Lung (tissue), 12 donors: ENCODE measurements around the gene MRGPRD. TPM values are rescaled to one million over a fixed set of nuclear protein-coding genes. Genes with fewer than 3 reads are reported as not detected.

ENCODE experiments used
- ATAC-seq: fragments of 200-7000 bp; cut with Tn5 transposase; one replicate; pipeline ENCODE4 v1.9.1; 2020; ENCODE audit warnings: moderate number of reproducible peaks; ENCODE audit not compliant: insufficient read depth, low FRiP score
- DNase-seq, 3 donors: peaks; one replicate each; pipeline ENCODE4 v3.0.0-alpha.2; 2013 to 2017
- H3K27ac ChIP-seq, 2 donors: one replicate each; pipeline ENCODE4 v1.5.1; 2013; ENCODE audit warnings: mild to moderate bottlenecking in 2 of 2, moderate library complexity in 2 of 2, control low read depth in 1 of 2, inconsistent platforms in 1 of 2, low read depth in 1 of 2, low read length in 1 of 2
- H3K27me3 ChIP-seq, 3 donors: one replicate each; pipeline ENCODE4 v1.5.1; 2013; ENCODE audit warnings: low read length in 2 of 3; ENCODE audit not compliant: control insufficient read depth in 3 of 3, insufficient read depth in 3 of 3
- H3K36me3 ChIP-seq, 4 donors: one replicate each; pipeline ENCODE4 v1.5.1; 2013; ENCODE audit warnings: low read length in 4 of 4, mild to moderate bottlenecking in 1 of 4, moderate library complexity in 1 of 4; ENCODE audit not compliant: control insufficient read depth in 4 of 4, insufficient read depth in 4 of 4
- H3K4me1 ChIP-seq, 5 donors: one replicate each; pipeline ENCODE4 v1.5.1; 2013; ENCODE audit warnings: low read length in 5 of 5, mild to moderate bottlenecking in 2 of 5, moderate library complexity in 1 of 5; ENCODE audit not compliant: control insufficient read depth in 5 of 5, insufficient read depth in 5 of 5
- H3K4me3 ChIP-seq: one replicate; pipeline ENCODE4 v1.5.1; 2013; ENCODE audit warnings: mild to moderate bottlenecking, control low read depth, moderate library complexity
- H3K9ac ChIP-seq, 2 donors: one replicate each; pipeline ENCODE4 v1.5.1; 2013; ENCODE audit warnings: low read length in 2 of 2, control low read depth in 1 of 2; ENCODE audit not compliant: insufficient read depth in 1 of 2
- H3K9me3 ChIP-seq, 4 donors: one replicate each; pipeline ENCODE4 v1.5.1; 2013; ENCODE audit warnings: low read length in 3 of 4, mild to moderate bottlenecking in 1 of 4, moderate library complexity in 1 of 4; ENCODE audit not compliant: control insufficient read depth in 4 of 4, insufficient read depth in 3 of 4
- WGBS, 2 donors: extraction: QIAGEN DNeasy Blood & Tissue Kit; methylation state at CpG; one replicate each; pipeline ENCODE4 v1.1.7; 2013; 5-methylcytosine and 5-hydroxymethylcytosine counted together
- polyA plus RNA-seq, 2 donors: library from polyadenylated mRNA; stranded (reverse); fragments of 200-250 nt; gene quantifications; one replicate each; pipeline ENCODE4 v1.2.1, GENCODE V29; 2013
- total RNA-seq, 2 donors: library from RNA; depleted of rRNA in 1 of 2; stranded (reverse); fragments of >200 nt in 1 of 2; gene quantifications; one replicate each; pipeline ENCODE4 v1.2.1, GENCODE V29; 2014 to 2021
- TF ChIP-seq, protein P1 (sequence below): IDR thresholded peaks from 2 replicates; pipeline ENCODE4 v1.5.1; 2012; ENCODE audit warnings: mild to moderate bottlenecking; ENCODE audit errors: control extremely low read depth, extremely low read depth
- donor health status: control.
- donor health status: control.
- donor health status: Bipolar disorder and iron deficiency.
- donor health status: healthy.
- donor health status: DM: yes; HTN: yes; CAD: no.

The MRGPRD gene
- total and polyA plus RNA-seq, 4 donors, result not detected

DNA sequence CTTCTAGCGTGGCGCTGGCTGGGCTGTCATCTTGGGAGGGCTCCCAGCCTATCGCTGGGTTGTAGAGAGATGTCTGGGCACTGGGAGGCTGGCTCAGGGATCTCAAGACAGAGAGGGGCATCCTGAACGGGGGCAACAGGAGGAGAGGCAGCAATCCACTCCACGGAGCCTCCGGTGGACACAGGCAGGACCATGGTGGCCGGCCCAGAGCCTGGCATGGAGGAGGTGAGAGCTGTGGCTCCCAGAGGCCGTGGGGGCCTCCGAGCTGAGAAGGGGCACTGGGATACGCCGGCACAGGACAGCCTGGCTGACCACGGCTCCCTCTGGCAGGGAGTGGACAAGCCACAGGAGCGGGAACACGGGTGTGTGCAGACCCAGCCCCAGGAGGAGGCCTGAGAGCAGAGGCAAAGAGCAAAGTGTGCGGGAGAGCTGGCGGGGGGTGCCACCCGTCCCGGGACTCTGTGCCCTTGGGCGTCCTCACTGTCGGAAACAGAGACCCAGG is 23.1 kb upstream of the MRGPRD start:
- no peak overlapping the region for H3K27ac ChIP-seq
- no peak for ATAC-seq
- 89 to 94% methylated on average over 20 of the region's 20 CpGs for whole genome bisulfite sequencing, 2 donors
- no peaks in the 10 kb centered on the region for H3K27me3 ChIP-seq
- peaks cover 0 to 2% (median 0%) of the 10 kb centered on the region in 4 donors for H3K36me3 ChIP-seq
- H3K4me3 ChIP-seq, result no peak overlapping the region
- peaks cover 0 to 26% (median 0%) of the 10 kb centered on the region in 5 donors for H3K4me1 ChIP-seq
- no peaks in the 10 kb centered on the region for H3K9me3 ChIP-seq
- TF ChIP-seq, protein P1, sequence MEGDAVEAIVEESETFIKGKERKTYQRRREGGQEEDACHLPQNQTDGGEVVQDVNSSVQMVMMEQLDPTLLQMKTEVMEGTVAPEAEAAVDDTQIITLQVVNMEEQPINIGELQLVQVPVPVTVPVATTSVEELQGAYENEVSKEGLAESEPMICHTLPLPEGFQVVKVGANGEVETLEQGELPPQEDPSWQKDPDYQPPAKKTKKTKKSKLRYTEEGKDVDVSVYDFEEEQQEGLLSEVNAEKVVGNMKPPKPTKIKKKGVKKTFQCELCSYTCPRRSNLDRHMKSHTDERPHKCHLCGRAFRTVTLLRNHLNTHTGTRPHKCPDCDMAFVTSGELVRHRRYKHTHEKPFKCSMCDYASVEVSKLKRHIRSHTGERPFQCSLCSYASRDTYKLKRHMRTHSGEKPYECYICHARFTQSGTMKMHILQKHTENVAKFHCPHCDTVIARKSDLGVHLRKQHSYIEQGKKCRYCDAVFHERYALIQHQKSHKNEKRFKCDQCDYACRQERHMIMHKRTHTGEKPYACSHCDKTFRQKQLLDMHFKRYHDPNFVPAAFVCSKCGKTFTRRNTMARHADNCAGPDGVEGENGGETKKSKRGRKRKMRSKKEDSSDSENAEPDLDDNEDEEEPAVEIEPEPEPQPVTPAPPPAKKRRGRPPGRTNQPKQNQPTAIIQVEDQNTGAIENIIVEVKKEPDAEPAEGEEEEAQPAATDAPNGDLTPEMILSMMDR, result no peak
- no peak for DNase-seq
- H3K9ac ChIP-seq, result no peak overlapping the region

DNA sequence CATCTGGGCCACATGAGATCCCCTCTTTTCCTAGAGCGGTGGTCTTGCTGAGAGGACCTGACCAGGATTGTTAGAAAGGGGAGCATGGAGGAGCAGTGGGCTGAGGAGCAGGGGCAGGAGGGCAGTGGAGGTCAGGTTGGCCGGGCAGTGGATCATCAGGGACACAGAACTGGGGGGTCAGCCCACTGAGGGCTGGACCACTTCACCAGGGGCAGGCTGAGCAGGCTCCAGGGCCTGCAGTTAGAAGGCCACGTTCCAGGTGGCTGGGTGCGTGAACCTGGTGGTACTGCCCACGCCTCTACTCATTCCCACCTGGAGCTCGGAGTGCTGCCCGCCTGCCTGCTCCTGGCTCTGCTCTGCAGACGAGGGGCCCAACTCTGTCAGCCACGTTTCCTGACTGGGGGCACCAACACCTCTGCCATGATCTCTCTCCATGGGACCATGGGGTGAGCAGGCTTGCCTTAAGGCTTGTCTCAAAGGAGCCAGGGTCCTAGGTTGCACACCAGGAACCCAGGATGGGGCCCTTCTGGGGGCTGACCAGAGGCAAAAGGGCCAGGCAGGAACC is 22.6 kb upstream of the MRGPRD start:
- Histone ChIP-seq H3K27ac (no peak overlapping the region), H3K4me3 (no peak overlapping the region), H3K27me3 (no peaks in the 10 kb centered on the region), H3K9ac (no peak overlapping the region), H3K4me1 (peaks cover 0 to 27% (median 4%) of the 10 kb centered on the region in 5 donors), H3K9me3 (no peaks in the 10 kb centered on the region), H3K36me3 (peaks cover 0 to 2% (median 0%) of the 10 kb centered on the region in 4 donors)
- ATAC-seq, result no peak
- no peak for DNase-seq
- WGBS, 2 donors, result 89 to 93% methylated on average over 9 of the region's 9 CpGs
- TF ChIP-seq, protein P1, result no peak

DNA sequence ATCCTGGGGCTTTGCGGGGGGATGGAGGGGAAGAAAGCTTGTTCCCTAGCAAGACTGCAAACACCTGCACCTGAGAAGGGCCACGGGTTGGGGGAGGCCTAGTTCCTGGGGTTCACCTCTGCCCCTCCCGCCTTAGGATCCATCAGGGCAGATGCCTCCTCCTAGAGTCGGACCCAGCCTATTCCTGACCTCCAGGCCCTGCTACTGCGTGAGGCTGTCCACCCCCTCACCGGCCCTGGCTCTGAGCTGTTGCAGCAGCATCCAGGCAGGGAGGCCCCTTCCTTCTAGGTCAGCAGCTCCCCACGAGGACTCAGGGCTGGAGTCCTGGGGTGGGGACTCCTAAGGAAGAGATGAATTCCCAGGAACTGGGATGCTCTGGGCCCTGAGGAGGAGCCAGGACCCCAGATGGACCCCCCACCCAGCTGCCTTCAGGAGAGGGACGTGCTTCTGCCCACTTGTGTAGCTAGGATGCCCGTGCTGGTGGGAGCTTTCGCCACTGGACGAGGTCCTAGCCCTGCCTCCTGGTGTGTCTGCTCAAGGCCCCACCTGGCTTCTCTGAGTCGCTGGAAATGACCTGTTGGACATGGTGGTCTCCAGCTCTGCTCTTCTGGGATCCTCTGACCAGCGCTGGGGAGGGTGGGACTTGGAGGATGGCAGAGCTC is 21.9 kb upstream of the MRGPRD start:
- Histone ChIP-seq H3K9ac (no peak overlapping the region), H3K4me3 (no peak overlapping the region), H3K36me3 (peaks cover 0 to 2% (median 0%) of the 10 kb centered on the region in 4 donors), H3K27ac (no peak overlapping the region), H3K27me3 (no peaks in the 10 kb centered on the region), H3K9me3 (no peaks in the 10 kb centered on the region), H3K4me1 (peaks cover 0 to 23% (median 4%) of the 10 kb centered on the region in 5 donors)
- DNase-seq (no peak), ATAC-seq (no peak)
- 79 to 86% methylated on average over 13 of the region's 13 CpGs for WGBS, 2 donors
- TF ChIP-seq, protein P1, result no peak
